Colonic mucosa (tissue), 4 donors: Measurements from ENCODE around the gene HARBI1. TPM values are rescaled to one million over a fixed set of nuclear protein-coding genes. Genes with fewer than 3 reads are reported as not detected.

Source experiments
- DNase-seq: peaks from one replicate; pipeline ENCODE4 v3.0.0-alpha.2; 2020
- H3K27ac ChIP-seq: fragments of 200-600 bp; one replicate; pipeline ENCODE4 v1.8.0; 2021
- H3K27me3 ChIP-seq: fragments of 200-600 bp; one replicate; pipeline ENCODE4 v1.8.0; 2021
- H3K36me3 ChIP-seq: fragments of 200-600 bp; one replicate; pipeline ENCODE4 v1.8.0; 2021
- H3K4me1 ChIP-seq: fragments of 200-600 bp; one replicate; pipeline ENCODE4 v1.8.0; 2021; ENCODE audit warnings: mild to moderate bottlenecking
- H3K4me3 ChIP-seq: fragments of 200-600 bp; one replicate; pipeline ENCODE4 v1.8.0; 2021
- H3K9ac ChIP-seq, 2 donors: one replicate each; pipeline ENCODE4 v1.7.0; 2013; ENCODE audit warnings: control low read depth in 2 of 2, low read depth in 2 of 2, low read length in 2 of 2
- H3K9me3 ChIP-seq: fragments of 200-600 bp; one replicate; pipeline ENCODE4 v1.8.0; 2021
- CTCF ChIP-seq: fragments of 200-600 bp; IDR thresholded peaks from one replicate; pipeline ENCODE4 v1.8.0; 2022; ENCODE audit warnings: antibody characterized with exemption, mild to moderate bottlenecking
- intact Hi-C: fragments of 100-400 bp; cut with DNase I; formaldehyde crosslinking; loops from one replicate; pipeline ENCODE4 v1.14.1; 2022
- total RNA-seq, 2 donors: library from RNA; stranded (reverse); fragmentation: NEBNext Ultra II Directional in 1 of 2; extraction: Animal tissue kit (Norgen Biotek cat#: 25700) in 1 of 2; gene quantifications; one replicate each; pipeline ENCODE4 v1.2.1, GENCODE V29; 2021
- donor health status: healthy.
- donor health status: DM: no; HTN: no; CAD: no.
- donor health status: DM: no; HTN: no; CAD: no.

HARBI1 gene
- total RNA-seq, 2 donors from 2014 or later = 4.5 to 5.0 TPM

DNA sequence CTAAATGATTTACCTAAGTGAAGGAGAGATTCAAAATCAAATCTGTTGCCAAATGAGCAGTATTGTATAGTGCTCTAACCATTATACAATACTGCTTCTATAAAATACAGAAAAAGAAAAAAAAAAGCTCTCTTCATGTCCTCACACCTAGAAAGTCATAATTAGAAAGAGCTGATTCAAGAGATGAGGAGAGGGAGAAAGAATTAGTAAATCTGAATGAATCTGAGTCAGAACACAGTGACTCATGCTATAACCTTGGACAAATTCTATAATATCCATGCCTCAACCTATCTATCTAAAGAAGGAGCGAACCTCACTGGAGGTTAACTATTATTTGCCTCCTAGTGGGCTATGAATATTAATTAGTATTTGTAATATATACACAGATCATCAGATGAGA lies 52.6 kb downstream of the HARBI1 start:
- no peak overlapping the region for H3K4me3 ChIP-seq
- H3K27ac ChIP-seq = no peak overlapping the region
- no peaks in the 10 kb centered on the region for H3K9me3 ChIP-seq
- DNase-seq = no peak
- no peak for TF ChIP-seq CTCF
- intact Hi-C loops = no loop called here
- H3K9ac ChIP-seq = no peak overlapping the region
- H3K4me1 ChIP-seq = peaks cover 6% of the 10 kb centered on the region
- no peaks in the 10 kb centered on the region for H3K27me3 ChIP-seq
- no peaks in the 10 kb centered on the region for H3K36me3 ChIP-seq

DNA sequence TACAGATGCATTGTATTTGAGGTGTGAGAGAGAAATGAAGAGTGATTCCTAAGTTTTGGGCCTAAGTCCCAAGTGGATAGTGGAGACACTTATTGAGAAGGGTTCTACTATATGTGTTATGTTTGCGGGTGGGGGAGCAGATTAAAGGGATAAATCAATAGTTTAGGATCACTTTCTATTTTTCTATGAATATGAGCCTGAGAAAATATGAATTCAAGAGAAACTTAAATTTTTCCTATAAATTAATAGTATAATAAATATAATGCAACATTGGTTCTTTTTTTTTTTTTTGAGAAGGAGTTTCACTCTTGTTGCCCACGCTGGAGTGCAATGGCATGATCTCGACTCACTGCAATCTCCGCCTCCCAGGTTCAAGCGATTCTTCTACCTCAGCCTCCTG lies 54.5 kb downstream of the HARBI1 start:
- Histone ChIP-seq H3K9ac (no peak overlapping the region), H3K27me3 (no peaks in the 10 kb centered on the region), H3K27ac (no peak overlapping the region), H3K4me1 (peaks cover 6% of the 10 kb centered on the region), H3K36me3 (no peaks in the 10 kb centered on the region), H3K9me3 (no peaks in the 10 kb centered on the region), H3K4me3 (no peak overlapping the region)
- intact Hi-C loops = no loop called here
- no peak for DNase-seq
- TF ChIP-seq CTCF = no peak

DNA sequence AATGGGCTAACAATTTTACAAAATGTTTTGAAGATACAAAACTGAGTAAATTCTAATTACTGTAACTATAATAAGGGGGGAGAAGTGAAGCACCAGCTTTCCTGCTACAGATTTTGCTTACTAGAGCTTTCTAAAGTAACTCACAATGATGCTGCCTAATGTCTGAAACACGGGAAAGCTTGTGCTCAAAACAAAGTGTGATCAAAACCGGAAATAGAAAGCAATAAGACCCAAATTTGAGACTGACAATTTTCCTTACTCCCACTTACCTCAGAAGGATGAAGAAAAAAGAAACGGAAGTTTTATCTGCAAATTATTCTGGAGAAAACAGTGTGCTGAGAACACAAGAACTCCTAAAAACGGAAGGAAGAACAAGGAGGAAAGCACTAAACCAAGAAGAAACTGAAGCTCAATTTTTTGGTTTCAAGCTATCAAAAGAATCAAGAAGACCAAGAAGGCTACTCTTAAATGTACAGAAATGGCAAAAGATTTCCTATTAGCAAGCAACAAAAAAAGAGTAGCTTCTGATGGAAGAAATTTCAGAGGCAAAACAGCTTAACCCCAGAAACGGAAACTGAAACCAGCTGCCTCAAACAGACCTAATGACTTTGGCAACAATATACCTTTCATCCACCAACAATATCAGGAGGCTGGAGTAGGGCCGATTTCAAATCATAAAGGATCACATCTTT lies 56.6 kb downstream of the HARBI1 start:
- intact Hi-C loops = no loop called here
- DNase-seq = peak; percentile 53
- Histone ChIP-seq H3K27me3 (no peaks in the 10 kb centered on the region), H3K9ac (peak overlapping the region; percentile 26 to 62), H3K27ac (peak overlapping the region; percentile 75), H3K9me3 (no peaks in the 10 kb centered on the region), H3K4me3 (peak overlapping the region; percentile 5), H3K36me3 (no peaks in the 10 kb centered on the region), H3K4me1 (peaks cover 6% of the 10 kb centered on the region)
- TF ChIP-seq CTCF = no peak

- Histone ChIP-seq H3K27me3 (no peaks in the 10 kb centered on the region), H3K27ac (peak overlapping the region; percentile 75), H3K4me3 (no peak overlapping the region), H3K36me3 (no peaks in the 10 kb centered on the region), H3K9ac (no peak overlapping the region), H3K4me1 (peaks cover 12% of the 10 kb centered on the region), H3K9me3 (no peaks in the 10 kb centered on the region)
- DNase-seq = no peak
- intact Hi-C loops = no loop called here
- no peak for TF ChIP-seq CTCF
These were observed 57.2 kb downstream of the HARBI1 start for GRCh38 chr11:46559815-46560214.

GRCh38 chr11:46557684-46558151 lies 59.3 kb downstream of the HARBI1 start:
- H3K27ac ChIP-seq = no peak overlapping the region
- H3K36me3 ChIP-seq = no peaks in the 10 kb centered on the region
- H3K27me3 ChIP-seq = no peaks in the 10 kb centered on the region
- DNase-seq = no peak
- H3K9ac ChIP-seq = peak overlapping the region in 1 of 2 donors; percentile 19
- H3K4me3 ChIP-seq = no peak overlapping the region
- TF ChIP-seq CTCF = no peak
- no peaks in the 10 kb centered on the region for H3K9me3 ChIP-seq
- peaks cover 25% of the 10 kb centered on the region for H3K4me1 ChIP-seq
- intact Hi-C loops = no loop called here
